NCI-H2196 (cell line): ENCODE measurements around the gene SDK1.
"Not testable (repeated sequence)": the region's sequence is repeated elsewhere in the genome, so short reads cannot be mapped to it uniquely, and the experiment has no call there.

ENCODE experiments used
- DNase-seq: peaks from one replicate; lab custom pipeline; 2025; ENCODE audit not compliant: unreplicated experiment; lab: John Stamatoyannopoulos, UW

SDK1 gene

GRCh38 chr7:4247106-4247876 is 946.2 kb downstream of the SDK1 start:
- no peak for DNase-seq

- no peak for DNase-seq
Measured at GRCh38 chr7:4248295-4248694, 947.2 kb downstream of the SDK1 start.

- DNase-seq: no peak
Measured at GRCh38 chr7:4249241-4249640, 948.2 kb downstream of the SDK1 start.

- no peak for DNase-seq
Measured at GRCh38 chr7:4255336-4255735, 954.3 kb downstream of the SDK1 start.

GRCh38 chr7:4256286-4256685 is 955.2 kb downstream of the SDK1 start:
- DNase-seq: no peak

- no peak for DNase-seq
Measured at GRCh38 chr7:4257146-4258111, 956.4 kb downstream of the SDK1 start.

GRCh38 chr7:4260116-4260515 is 959.1 kb downstream of the SDK1 start:
- not testable (repeated sequence) for DNase-seq

GRCh38 chr7:4260867-4261600 is 960.0 kb downstream of the SDK1 start:
- DNase-seq: no peak

GRCh38 chr7:4261601-4261960 is 960.5 kb downstream of the SDK1 start:
- no peak for DNase-seq

GRCh38 chr7:4264206-4264605 is 963.2 kb downstream of the SDK1 start:
- not testable (repeated sequence) for DNase-seq

GRCh38 chr7:4265066-4265465 is 964.0 kb downstream of the SDK1 start:
- DNase-seq: no peak

GRCh38 chr7:4265676-4266075 is 964.6 kb downstream of the SDK1 start:
- DNase-seq: no peak

- DNase-seq: no peak
Measured at GRCh38 chr7:4266270-4267040, 965.4 kb downstream of the SDK1 start.

GRCh38 chr7:4267341-4268039 is 966.4 kb downstream of the SDK1 start:
- no peak for DNase-seq

GRCh38 chr7:4268040-4268965 is 967.3 kb downstream of the SDK1 start:
- no peak for DNase-seq

GRCh38 chr7:4269086-4269485 is 968.0 kb downstream of the SDK1 start:
- DNase-seq: no peak

- no peak for DNase-seq
Measured at GRCh38 chr7:4269746-4270145, 968.7 kb downstream of the SDK1 start.

- DNase-seq: no peak
Measured at GRCh38 chr7:4270268-4270667, 969.2 kb downstream of the SDK1 start.
